SW 1271 (cell line): ENCODE measurements around the gene UBE2I.
A peak's percentile ranks its signal among the peaks of the same experiment; 100 is the strongest.
"Not testable (repeated sequence)": the region's sequence is repeated elsewhere in the genome, so short reads cannot be mapped to it uniquely, and the experiment has no call there.

Experiments
- DNase-seq, 2 experiments: peaks; one replicate each; lab custom pipeline; 2025; lab: John Stamatoyannopoulos, UW

The UBE2I gene

GRCh38 chr16:1308977-1309885 is at the start of gene UBE2I:
TSS of gene UBE2I (plus strand) at chr16:1309636. CDS start at chr16:1314031, 4,395 bp downstream.
- peak; percentile 78 to 89 for DNase-seq

GRCh38 chr16:1259760-1260068 is 49.7 kb upstream of the UBE2I start:
- DNase-seq, result no peak

GRCh38 chr16:1260101-1260680 is 49.2 kb upstream of the UBE2I start:
- no peak for DNase-seq

- DNase-seq, result no peak
These were observed 48.1 kb upstream of the UBE2I start for GRCh38 chr16:1261131-1261892.

GRCh38 chr16:1262210-1262845 is 47.1 kb upstream of the UBE2I start:
- DNase-seq, result no peak

- no peak for DNase-seq
These were observed 46.6 kb upstream of the UBE2I start for GRCh38 chr16:1262846-1263221.

- no peak for DNase-seq
These were observed 45.7 kb upstream of the UBE2I start for GRCh38 chr16:1263591-1264344.

GRCh38 chr16:1264345-1265089 is 44.9 kb upstream of the UBE2I start:
- no peak for DNase-seq

GRCh38 chr16:1265090-1265630 is 44.3 kb upstream of the UBE2I start:
- DNase-seq, result no peak

- no peak for DNase-seq
These were observed 43.6 kb upstream of the UBE2I start for GRCh38 chr16:1265826-1266225.

GRCh38 chr16:1269418-1269817 is 40.0 kb upstream of the UBE2I start:
- DNase-seq, result not testable (repeated sequence)

GRCh38 chr16:1271380-1271723 is 38.1 kb upstream of the UBE2I start:
- no peak for DNase-seq

GRCh38 chr16:1271724-1272413 is 37.6 kb upstream of the UBE2I start:
- DNase-seq, result not testable (repeated sequence)

GRCh38 chr16:1272453-1273198 is 36.8 kb upstream of the UBE2I start:
- DNase-seq, result no peak

GRCh38 chr16:1273816-1274215 is 35.6 kb upstream of the UBE2I start:
- DNase-seq, result no peak

- DNase-seq, result no peak
These were observed 34.7 kb upstream of the UBE2I start for GRCh38 chr16:1274767-1275166.

- DNase-seq, result no peak
These were observed 33.5 kb upstream of the UBE2I start for GRCh38 chr16:1275791-1276579.

- no peak for DNase-seq
These were observed 32.9 kb upstream of the UBE2I start for GRCh38 chr16:1276580-1276878.

GRCh38 chr16:1277151-1277598 is 32.3 kb upstream of the UBE2I start:
- DNase-seq, result no peak
